Nephron (organoid): Measurements from ENCODE around the gene SLCO3A1.

Experiments
- H3K27ac Mint-ChIP-seq, 3 experiments: 2 replicates each; pipeline ENCODE4 v1.8.0; 2020; ENCODE audit warnings: mixed read lengths in 3 of 3, mild to moderate bottlenecking in 2 of 3, moderate library complexity in 1 of 3
- H3K27me3 Mint-ChIP-seq: 2 replicates; pipeline ENCODE4 v1.8.0; 2021; ENCODE audit warnings: low read depth, mild to moderate bottlenecking, moderate library complexity, mixed read lengths
- H3K36me3 Mint-ChIP-seq: 2 replicates; pipeline ENCODE4 v1.8.0; 2020; ENCODE audit warnings: low read depth, mixed read lengths
- H3K4me1 Mint-ChIP-seq: 2 replicates; pipeline ENCODE4 v1.8.0; 2020; ENCODE audit warnings: mixed read lengths
- H3K4me3 Mint-ChIP-seq, 3 experiments: 2 replicates each; pipeline ENCODE4 v1.8.0; 2020; ENCODE audit warnings: mild to moderate bottlenecking in 3 of 3, mixed read lengths in 3 of 3, moderate library complexity in 2 of 3
- H3K9me3 Mint-ChIP-seq: 2 replicates; pipeline ENCODE4 v1.8.0; 2020; ENCODE audit warnings: mixed read lengths
- TF ChIP-seq, protein P1 (sequence below), 3 experiments: fragments of 200-600 bp; sonication (generic); IDR thresholded peaks; one replicate each; pipeline ENCODE4 v1.5.0; 2021; ENCODE audit warnings: antibody characterized with exemption in 3 of 3; ENCODE audit not compliant: unreplicated experiment in 3 of 3

Gene SLCO3A1

DNA sequence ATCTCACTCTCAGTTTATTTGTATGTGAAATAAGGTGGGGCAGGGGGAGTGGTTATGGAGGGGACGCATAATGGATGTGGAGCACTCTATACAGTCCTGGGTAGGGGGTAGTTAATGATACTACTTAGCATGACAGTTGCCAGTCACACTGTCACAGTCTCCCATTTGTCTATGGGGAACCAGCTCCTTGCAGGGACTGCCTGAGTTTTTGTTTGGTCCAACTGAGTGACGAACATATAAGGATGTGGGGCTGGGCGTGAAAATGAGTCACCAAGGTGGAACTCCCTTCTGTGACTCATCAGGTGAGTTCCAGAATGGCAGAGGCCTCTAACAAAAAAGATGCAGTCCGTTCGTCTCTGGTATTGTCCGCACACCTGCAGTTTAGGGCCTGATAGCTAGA, 304.9 kb downstream of the SLCO3A1 start:
- Mint-ChIP-seq H3K4me1 (peaks cover 6% of the 10 kb centered on the region), H3K9me3 (no peaks in the 10 kb centered on the region), H3K27me3 (peaks cover 16% of the 10 kb centered on the region), H3K36me3 (no peaks in the 10 kb centered on the region), H3K27ac (no peak overlapping the region), H3K4me3 (no peak overlapping the region)
- TF ChIP-seq, protein P1, sequence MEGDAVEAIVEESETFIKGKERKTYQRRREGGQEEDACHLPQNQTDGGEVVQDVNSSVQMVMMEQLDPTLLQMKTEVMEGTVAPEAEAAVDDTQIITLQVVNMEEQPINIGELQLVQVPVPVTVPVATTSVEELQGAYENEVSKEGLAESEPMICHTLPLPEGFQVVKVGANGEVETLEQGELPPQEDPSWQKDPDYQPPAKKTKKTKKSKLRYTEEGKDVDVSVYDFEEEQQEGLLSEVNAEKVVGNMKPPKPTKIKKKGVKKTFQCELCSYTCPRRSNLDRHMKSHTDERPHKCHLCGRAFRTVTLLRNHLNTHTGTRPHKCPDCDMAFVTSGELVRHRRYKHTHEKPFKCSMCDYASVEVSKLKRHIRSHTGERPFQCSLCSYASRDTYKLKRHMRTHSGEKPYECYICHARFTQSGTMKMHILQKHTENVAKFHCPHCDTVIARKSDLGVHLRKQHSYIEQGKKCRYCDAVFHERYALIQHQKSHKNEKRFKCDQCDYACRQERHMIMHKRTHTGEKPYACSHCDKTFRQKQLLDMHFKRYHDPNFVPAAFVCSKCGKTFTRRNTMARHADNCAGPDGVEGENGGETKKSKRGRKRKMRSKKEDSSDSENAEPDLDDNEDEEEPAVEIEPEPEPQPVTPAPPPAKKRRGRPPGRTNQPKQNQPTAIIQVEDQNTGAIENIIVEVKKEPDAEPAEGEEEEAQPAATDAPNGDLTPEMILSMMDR (IDR thresholded peaks at IDR 0.05; ENCODE audit: unreplicated experiment in 3 of 3) = no peak

DNA sequence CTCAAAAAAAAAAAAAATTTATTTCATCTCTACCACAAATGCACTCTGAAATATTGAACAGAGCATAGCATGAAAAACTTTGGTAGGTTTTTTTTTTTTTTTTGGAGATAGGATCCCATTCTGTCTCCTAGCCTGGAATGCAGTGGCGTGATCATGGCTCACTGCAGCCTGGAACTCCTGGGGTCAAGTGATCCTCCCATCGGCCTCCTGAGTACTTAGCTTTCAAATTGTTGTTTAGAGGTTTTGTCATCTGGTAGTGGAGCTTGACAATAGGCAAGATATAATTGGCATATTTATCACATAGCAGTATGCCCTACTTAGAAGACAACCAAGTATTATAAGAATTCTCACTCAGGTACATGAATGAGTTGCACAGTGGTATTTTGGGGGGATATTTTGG, 306.0 kb downstream of the SLCO3A1 start:
- Mint-ChIP-seq H3K36me3 (no peaks in the 10 kb centered on the region), H3K4me1 (peaks cover 12% of the 10 kb centered on the region), H3K4me3 (no peak overlapping the region), H3K27me3 (peaks cover 16% of the 10 kb centered on the region), H3K27ac (peak overlapping the region in 2 of 3 experiments; percentile 42 to 60), H3K9me3 (no peaks in the 10 kb centered on the region)
- TF ChIP-seq, protein P1 (IDR thresholded peaks at IDR 0.05; ENCODE audit: unreplicated experiment in 3 of 3) = no peak

DNA sequence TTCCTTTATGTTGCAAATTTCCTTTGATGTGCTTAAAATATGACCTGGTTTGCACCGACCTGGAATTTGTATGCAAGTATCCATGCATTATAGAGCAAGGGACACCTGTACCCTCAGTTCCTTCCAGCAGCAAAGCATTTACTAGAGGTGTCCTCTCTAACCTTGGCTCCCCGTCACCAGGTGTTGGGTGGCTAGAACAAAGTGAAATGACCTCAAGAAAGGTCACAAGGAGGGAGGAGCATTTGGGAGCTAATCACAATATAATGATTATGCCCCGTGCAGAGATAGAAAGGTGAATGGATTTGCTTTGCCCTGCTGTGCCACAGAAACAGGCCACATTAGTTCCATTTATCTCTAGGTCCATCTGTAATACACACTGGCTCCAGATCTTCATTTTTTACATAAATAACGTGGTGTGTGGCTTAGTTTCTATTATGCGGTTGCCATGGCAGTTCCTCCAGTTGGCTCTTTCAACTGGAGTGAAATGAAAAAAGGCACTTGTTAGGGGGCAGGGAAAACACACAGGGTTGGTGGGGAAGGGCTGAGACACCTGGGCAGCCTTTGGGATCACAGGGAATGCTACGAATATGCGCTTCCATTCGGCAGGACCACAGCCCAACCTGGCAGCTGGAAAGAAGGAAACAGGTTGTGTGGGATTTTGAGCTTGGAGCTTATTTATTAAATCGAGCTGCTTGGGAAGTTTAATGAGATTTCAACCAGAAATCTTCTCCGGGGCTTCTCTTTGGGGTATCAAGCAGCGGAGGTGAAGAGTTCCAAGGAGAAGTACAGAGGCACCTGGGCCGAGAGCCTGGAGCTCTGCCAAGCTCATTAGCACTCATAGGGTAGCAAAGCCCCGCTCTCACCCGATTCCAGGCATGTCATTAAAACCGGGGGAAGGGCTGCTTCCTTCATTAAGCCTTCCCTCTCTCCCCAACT, 306.7 kb downstream of the SLCO3A1 start:
- no peaks in the 10 kb centered on the region for H3K36me3 Mint-ChIP-seq
- H3K9me3 Mint-ChIP-seq = no peaks in the 10 kb centered on the region
- peaks cover 17% of the 10 kb centered on the region for H3K4me1 Mint-ChIP-seq
- no peak overlapping the region for H3K4me3 Mint-ChIP-seq
- H3K27me3 Mint-ChIP-seq = peaks cover 16% of the 10 kb centered on the region
- peak overlapping the region; percentile 9 to 60 (median 42) for H3K27ac Mint-ChIP-seq
- TF ChIP-seq, protein P1 (IDR thresholded peaks at IDR 0.05; ENCODE audit: unreplicated experiment in 3 of 3) = no peak

DNA sequence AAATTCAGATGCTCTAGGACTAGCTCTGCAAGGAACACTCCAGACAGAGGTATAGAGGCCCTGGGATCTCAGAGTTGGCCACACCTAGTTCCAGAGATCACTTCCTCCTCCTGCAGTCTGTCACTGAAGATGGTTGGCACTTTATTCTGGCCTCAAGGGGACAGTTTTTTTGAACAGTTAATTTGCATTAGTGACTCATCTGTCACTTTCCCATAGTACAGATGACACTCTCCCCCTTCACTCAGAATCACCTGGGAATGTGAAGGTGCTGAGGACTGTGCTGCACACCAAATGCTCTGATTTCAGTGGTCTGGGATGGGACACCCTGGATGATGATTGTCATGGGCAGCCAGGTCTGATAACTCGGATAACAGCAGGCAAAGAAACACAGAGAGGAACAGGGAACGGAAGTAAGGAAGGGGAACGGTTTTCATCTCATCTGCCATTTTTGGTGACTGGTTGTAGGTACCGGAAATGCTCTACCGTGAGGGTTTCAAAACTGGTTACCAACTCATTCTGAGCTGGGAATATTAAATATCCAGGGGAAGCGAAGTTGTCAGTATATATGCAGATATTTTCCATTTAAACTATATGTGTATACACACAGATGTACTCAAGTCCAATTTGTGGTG, 307.6 kb downstream of the SLCO3A1 start:
- Mint-ChIP-seq H3K4me1 (peaks cover 23% of the 10 kb centered on the region), H3K27me3 (peaks cover 12% of the 10 kb centered on the region), H3K27ac (peak overlapping the region in 1 of 3 experiments; percentile 60), H3K4me3 (no peak overlapping the region), H3K36me3 (no peaks in the 10 kb centered on the region), H3K9me3 (no peaks in the 10 kb centered on the region)
- TF ChIP-seq, protein P1 (IDR thresholded peaks at IDR 0.05; ENCODE audit: unreplicated experiment in 3 of 3) = no peak

DNA sequence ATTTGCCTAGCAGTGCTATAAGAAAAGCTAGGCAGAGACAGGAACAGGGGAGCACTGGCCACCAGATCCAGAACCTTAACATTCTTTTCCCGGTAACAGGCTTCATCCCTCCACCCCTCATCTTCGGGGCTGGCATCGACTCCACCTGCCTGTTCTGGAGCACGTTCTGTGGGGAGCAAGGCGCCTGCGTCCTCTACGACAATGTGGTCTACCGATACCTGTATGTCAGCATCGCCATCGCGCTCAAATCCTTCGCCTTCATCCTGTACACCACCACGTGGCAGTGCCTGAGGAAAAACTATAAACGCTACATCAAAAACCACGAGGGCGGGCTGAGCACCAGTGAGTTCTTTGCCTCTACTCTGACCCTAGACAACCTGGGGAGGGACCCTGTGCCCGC, 309.1 kb downstream of the SLCO3A1 start:
- Mint-ChIP-seq H3K27me3 (peaks cover 10% of the 10 kb centered on the region), H3K27ac (no peak overlapping the region), H3K4me3 (no peak overlapping the region), H3K4me1 (peaks cover 28% of the 10 kb centered on the region), H3K9me3 (no peaks in the 10 kb centered on the region), H3K36me3 (no peaks in the 10 kb centered on the region)
- TF ChIP-seq, protein P1 (IDR thresholded peaks at IDR 0.05; ENCODE audit: unreplicated experiment in 3 of 3) = no peak
